ENCODE data around the gene LRCH1.

The LRCH1 gene

GRCh38 chr13:46612267-46612666 is 59.3 kb downstream of the LRCH1 start:
- in situ Hi-C loops (cut with MboI; ENCODE audit: low sequenced_read_pairs) = no loop called here

- in situ Hi-C loops (cut with MboI; ENCODE audit: low sequenced_read_pairs) = no loop called here
Observed at GRCh38 chr13:46613409-46614049, 60.6 kb downstream of the LRCH1 start.

GRCh38 chr13:46614582-46614981 is 61.6 kb downstream of the LRCH1 start:
- in situ Hi-C loops (cut with MboI; ENCODE audit: low sequenced_read_pairs) = no loop called here

GRCh38 chr13:46615888-46616531 is 63.0 kb downstream of the LRCH1 start:
- in situ Hi-C loops (cut with MboI; ENCODE audit: low sequenced_read_pairs) = no loop called here

GRCh38 chr13:46617229-46617721 is 64.3 kb downstream of the LRCH1 start:
- in situ Hi-C loops (cut with MboI; ENCODE audit: low sequenced_read_pairs) = no loop called here

- in situ Hi-C loops (cut with MboI; ENCODE audit: low sequenced_read_pairs) = no loop called here
Observed at GRCh38 chr13:46617885-46618284, 64.9 kb downstream of the LRCH1 start.

- in situ Hi-C loops (cut with MboI; ENCODE audit: low sequenced_read_pairs) = no loop called here
Observed at GRCh38 chr13:46618694-46619254, 65.8 kb downstream of the LRCH1 start.

- in situ Hi-C loops (cut with MboI; ENCODE audit: low sequenced_read_pairs) = no loop called here
Observed at GRCh38 chr13:46620029-46620428, 67.1 kb downstream of the LRCH1 start.

- in situ Hi-C loops (cut with MboI; ENCODE audit: low sequenced_read_pairs) = no loop called here
Observed at GRCh38 chr13:46620471-46620870, 67.5 kb downstream of the LRCH1 start.

- in situ Hi-C loops (cut with MboI; ENCODE audit: low sequenced_read_pairs) = no loop called here
Observed at GRCh38 chr13:46621133-46621532, 68.2 kb downstream of the LRCH1 start.

- in situ Hi-C loops (cut with MboI; ENCODE audit: low sequenced_read_pairs) = no loop called here
Observed at GRCh38 chr13:46621792-46622629, 69.0 kb downstream of the LRCH1 start.

- in situ Hi-C loops (cut with MboI; ENCODE audit: low sequenced_read_pairs) = no loop called here
Observed at GRCh38 chr13:46622630-46623256, 69.8 kb downstream of the LRCH1 start.

GRCh38 chr13:46624353-46624752 is 71.4 kb downstream of the LRCH1 start:
- in situ Hi-C loops (cut with MboI; ENCODE audit: low sequenced_read_pairs) = no loop called here

GRCh38 chr13:46624821-46625220 is 71.9 kb downstream of the LRCH1 start:
- in situ Hi-C loops (cut with MboI; ENCODE audit: low sequenced_read_pairs) = no loop called here

- in situ Hi-C loops (cut with MboI; ENCODE audit: low sequenced_read_pairs) = no loop called here
Observed at GRCh38 chr13:46627462-46627861, 74.5 kb downstream of the LRCH1 start.

GRCh38 chr13:46628622-46629365 is 75.8 kb downstream of the LRCH1 start:
- in situ Hi-C loops (cut with MboI; ENCODE audit: low sequenced_read_pairs) = no loop called here

GRCh38 chr13:46629811-46630413 is 76.9 kb downstream of the LRCH1 start:
- in situ Hi-C loops (cut with MboI; ENCODE audit: low sequenced_read_pairs) = no loop called here

- in situ Hi-C loops (cut with MboI; ENCODE audit: low sequenced_read_pairs) = no loop called here
Observed at GRCh38 chr13:46630431-46631178, 77.6 kb downstream of the LRCH1 start.

- in situ Hi-C loops (cut with MboI; ENCODE audit: low sequenced_read_pairs) = no loop called here
Observed at GRCh38 chr13:46631179-46631542, 78.2 kb downstream of the LRCH1 start.

All from HL-60/S4 (cell line).